Activated naive CD4-positive, alpha-beta T cell treated with anti-CD3 and anti-CD28 coated beads for 36 hours (primary cell): ENCODE measurements around the gene GRK5. TPM values are rescaled to one million over a fixed set of nuclear protein-coding genes. Genes with fewer than 3 reads are reported as not detected.

Source experiments
- CTCF ChIA-PET: fragments of 350-600 bp; sonication (Branson Sonifier 250); formaldehyde crosslinking; loops from one replicate; lab custom pipeline; 2021; ENCODE audit warnings: antibody characterized with exemption; lab: Charles Lee
- DNase-seq: peaks from one replicate; pipeline ENCODE4 v3.0.0-alpha.2; 2020
- H3K27ac Mint-ChIP-seq: one replicate; pipeline ENCODE4 v1.8.0; 2021; ENCODE audit warnings: mild to moderate bottlenecking, mixed read lengths
- H3K27me3 Mint-ChIP-seq: one replicate; pipeline ENCODE4 v1.8.0; 2021; ENCODE audit warnings: low read depth, mixed read lengths
- H3K36me3 Mint-ChIP-seq: one replicate; pipeline ENCODE4 v1.8.0; 2021; ENCODE audit warnings: low read depth, mixed read lengths
- H3K4me1 Mint-ChIP-seq: one replicate; pipeline ENCODE4 v1.8.0; 2021; ENCODE audit warnings: low read depth, mixed read lengths
- H3K4me3 Mint-ChIP-seq: one replicate; pipeline ENCODE4 v1.8.0; 2021; ENCODE audit warnings: mild to moderate bottlenecking, moderate library complexity, mixed read lengths
- H3K9me3 Mint-ChIP-seq: one replicate; pipeline ENCODE4 v1.8.0; 2021; ENCODE audit warnings: mixed read lengths
- intact Hi-C: fragments of 100-400 bp; cut with micrococcal nuclease; formaldehyde crosslinking; loops from one replicate; pipeline ENCODE4 v1.15.1; 2023
- total RNA-seq, 2 experiments: library from RNA; stranded (reverse); gene quantifications; one replicate each; pipeline ENCODE4 v1.2.3, GENCODE V29; 2021

Gene GRK5
- total RNA-seq, 2 experiments from 2014 or later: 27.1 to 29.7 TPM

- H3K9me3 Mint-ChIP-seq: peaks cover 10% of the 10 kb centered on the region
- CTCF ChIA-PET: interaction anchor here (0.6 to 1.4 kb wide), 2 partner anchors 21 to 105 kb away, joined by 4 read pairs; no protein-coding TSS in a partner anchor
- no peak overlapping the region for H3K4me3 Mint-ChIP-seq
- no peaks in the 10 kb centered on the region for H3K27me3 Mint-ChIP-seq
- no peak overlapping the region for H3K27ac Mint-ChIP-seq
- intact Hi-C loops: no loop called here
- peaks cover 2% of the 10 kb centered on the region for H3K4me1 Mint-ChIP-seq
- H3K36me3 Mint-ChIP-seq: peaks cover 2% of the 10 kb centered on the region
- DNase-seq: no peak
Observed at GRCh38 chr10:119466076-119466475, 258.7 kb downstream of the GRK5 start.

GRCh38 chr10:119466655-119467054 is 259.3 kb downstream of the GRK5 start:
- H3K9me3 Mint-ChIP-seq: peaks cover 10% of the 10 kb centered on the region
- peaks cover 2% of the 10 kb centered on the region for H3K36me3 Mint-ChIP-seq
- CTCF ChIA-PET: interaction anchor here (0.5 to 1.4 kb wide), 4 partner anchors 13 to 276 kb away, joined by 3 to 4 read pairs (median 4); no protein-coding TSS in a partner anchor
- H3K27me3 Mint-ChIP-seq: no peaks in the 10 kb centered on the region
- H3K4me3 Mint-ChIP-seq: no peak overlapping the region
- H3K4me1 Mint-ChIP-seq: peaks cover 4% of the 10 kb centered on the region
- no peak overlapping the region for H3K27ac Mint-ChIP-seq
- peak; percentile 53 for DNase-seq
- intact Hi-C loops: no loop called here

DNA sequence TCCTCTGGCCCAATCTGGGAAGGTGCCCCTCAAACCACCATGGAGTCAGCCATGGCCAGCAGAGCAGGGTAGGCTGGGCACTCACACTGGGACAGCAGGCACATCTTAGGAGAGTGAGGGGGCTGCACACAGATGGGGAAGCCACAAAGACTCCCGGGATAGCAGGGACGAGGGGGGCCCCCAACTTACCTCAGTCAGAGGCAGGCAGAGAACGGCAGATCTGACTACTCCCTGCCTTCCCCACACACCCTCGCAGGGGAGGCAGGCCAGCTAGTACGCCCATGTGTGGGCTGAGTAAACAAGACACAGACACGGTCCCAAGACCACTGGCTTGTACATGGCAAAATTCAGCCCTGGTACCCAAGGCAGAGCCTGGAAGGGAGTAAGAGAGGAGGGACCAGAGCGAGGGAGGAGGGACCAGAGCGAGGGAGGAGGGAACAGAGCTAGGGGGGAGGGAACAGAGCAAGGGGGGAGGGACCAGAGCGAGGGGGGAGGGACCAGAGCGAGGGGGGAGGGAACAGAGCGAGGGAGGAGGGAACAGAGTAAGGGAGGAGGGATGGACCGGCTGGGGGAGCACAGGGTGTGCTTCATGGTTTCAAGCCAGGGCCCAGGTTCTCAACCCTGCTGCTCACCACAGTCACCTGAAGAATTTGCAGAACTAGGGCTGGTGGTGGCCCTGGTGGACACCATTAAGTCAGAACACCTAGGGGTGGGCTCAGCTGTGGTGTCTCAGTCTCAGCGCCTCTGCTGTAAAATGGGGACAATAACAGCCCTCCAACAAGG is 261.4 kb downstream of the GRK5 start:
- Mint-ChIP-seq H3K9me3 (no peaks in the 10 kb centered on the region), H3K36me3 (no peaks in the 10 kb centered on the region), H3K4me1 (peaks cover 4% of the 10 kb centered on the region), H3K27ac (no peak overlapping the region), H3K27me3 (no peaks in the 10 kb centered on the region), H3K4me3 (no peak overlapping the region)
- no peak for DNase-seq
- CTCF ChIA-PET: no interaction called here
- intact Hi-C loops: no loop called here

DNA sequence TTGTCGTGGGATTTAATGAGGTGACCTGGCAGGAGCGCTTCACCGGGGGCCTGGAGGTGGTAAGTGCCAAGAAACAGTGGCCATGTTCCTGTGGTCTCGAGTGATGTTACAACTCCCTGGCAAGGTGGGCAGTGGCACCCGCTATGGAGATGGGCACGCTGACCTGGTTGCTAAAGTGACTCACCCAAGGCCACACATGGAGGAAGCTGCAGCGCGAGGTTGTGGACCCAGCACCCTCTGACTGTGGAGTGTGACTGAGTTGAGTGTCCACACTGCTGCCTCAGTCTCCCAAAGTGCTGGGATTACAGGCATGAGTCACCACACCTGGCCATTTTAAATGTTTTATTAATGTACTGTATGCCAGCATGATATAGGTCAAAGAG is 261.9 kb downstream of the GRK5 start:
- Mint-ChIP-seq H3K36me3 (no peaks in the 10 kb centered on the region), H3K4me3 (no peak overlapping the region), H3K9me3 (peaks cover 2% of the 10 kb centered on the region), H3K27me3 (no peaks in the 10 kb centered on the region), H3K27ac (no peak overlapping the region), H3K4me1 (peaks cover 4% of the 10 kb centered on the region)
- CTCF ChIA-PET: no interaction called here
- intact Hi-C loops: no loop called here
- no peak for DNase-seq

DNA sequence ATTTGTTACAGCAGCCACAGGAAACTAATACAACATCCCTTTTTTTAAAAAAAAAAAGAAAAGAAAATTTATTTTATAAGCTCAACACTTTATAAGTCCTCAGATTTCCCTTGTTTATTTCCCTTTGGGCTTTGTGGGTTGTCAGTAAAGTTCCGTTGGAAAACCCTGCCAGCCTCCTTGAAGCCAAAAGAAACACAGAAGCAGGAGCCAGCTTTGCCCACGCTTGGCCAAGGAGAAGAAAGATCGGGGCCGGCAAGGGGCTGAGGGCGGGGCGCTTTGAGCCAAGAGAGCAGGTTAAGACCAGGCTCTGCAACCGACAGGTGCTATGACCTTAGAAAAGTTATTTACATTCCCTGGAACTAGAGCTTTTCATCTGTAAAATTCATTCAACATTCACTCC is 262.5 kb downstream of the GRK5 start:
- H3K27me3 Mint-ChIP-seq: no peaks in the 10 kb centered on the region
- CTCF ChIA-PET: interaction anchor here (0.7 to 0.9 kb wide), 3 partner anchors 9 to 73 kb away, joined by 3 to 4 read pairs (median 3); partner anchors contain the start of gene RGS10
- peaks cover 4% of the 10 kb centered on the region for H3K4me1 Mint-ChIP-seq
- H3K4me3 Mint-ChIP-seq: no peak overlapping the region
- intact Hi-C loops: no loop called here
- no peak overlapping the region for H3K27ac Mint-ChIP-seq
- no peaks in the 10 kb centered on the region for H3K36me3 Mint-ChIP-seq
- DNase-seq: no peak
- H3K9me3 Mint-ChIP-seq: peaks cover 2% of the 10 kb centered on the region

- DNase-seq: no peak
- H3K27me3 Mint-ChIP-seq: no peaks in the 10 kb centered on the region
- intact Hi-C loops: no loop called here
- no peak overlapping the region for H3K27ac Mint-ChIP-seq
- peaks cover 4% of the 10 kb centered on the region for H3K4me1 Mint-ChIP-seq
- CTCF ChIA-PET: no interaction called here
- peaks cover 2% of the 10 kb centered on the region for H3K9me3 Mint-ChIP-seq
- H3K4me3 Mint-ChIP-seq: no peak overlapping the region
- H3K36me3 Mint-ChIP-seq: no peaks in the 10 kb centered on the region
Observed at GRCh38 chr10:119470920-119471702, 263.7 kb downstream of the GRK5 start.

DNA sequence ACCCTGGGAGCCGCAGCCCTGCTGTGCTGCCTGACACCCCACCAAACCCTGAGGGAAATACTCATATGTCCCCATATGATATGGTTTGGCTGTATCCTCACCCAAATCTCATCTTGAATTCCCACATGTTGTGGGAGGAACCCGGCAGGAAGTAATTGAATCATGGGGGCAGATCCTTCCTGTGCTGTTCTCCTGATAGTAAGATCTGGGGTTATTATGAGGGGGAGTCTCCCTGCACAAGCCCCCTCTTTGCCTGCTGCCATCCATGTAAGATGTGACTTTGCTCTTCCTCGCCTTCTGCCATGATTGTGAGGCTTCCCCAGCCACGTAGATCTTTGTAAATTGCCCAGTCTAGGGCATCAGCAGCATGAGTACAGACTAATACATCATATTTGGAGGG is 266.4 kb downstream of the GRK5 start:
- Mint-ChIP-seq H3K4me1 (peaks cover 22% of the 10 kb centered on the region), H3K27ac (no peak overlapping the region), H3K27me3 (no peaks in the 10 kb centered on the region), H3K36me3 (no peaks in the 10 kb centered on the region), H3K9me3 (peaks cover 2% of the 10 kb centered on the region), H3K4me3 (no peak overlapping the region)
- CTCF ChIA-PET: no interaction called here
- DNase-seq: no peak
- intact Hi-C loops: no loop called here

GRCh38 chr10:119474606-119475005 is 267.2 kb downstream of the GRK5 start:
- no peaks in the 10 kb centered on the region for H3K36me3 Mint-ChIP-seq
- no peak for DNase-seq
- H3K27ac Mint-ChIP-seq: no peak overlapping the region
- H3K9me3 Mint-ChIP-seq: peaks cover 2% of the 10 kb centered on the region
- intact Hi-C loops: no loop called here
- H3K4me1 Mint-ChIP-seq: peaks cover 30% of the 10 kb centered on the region
- CTCF ChIA-PET: no interaction called here
- no peak overlapping the region for H3K4me3 Mint-ChIP-seq
- H3K27me3 Mint-ChIP-seq: no peaks in the 10 kb centered on the region

DNA sequence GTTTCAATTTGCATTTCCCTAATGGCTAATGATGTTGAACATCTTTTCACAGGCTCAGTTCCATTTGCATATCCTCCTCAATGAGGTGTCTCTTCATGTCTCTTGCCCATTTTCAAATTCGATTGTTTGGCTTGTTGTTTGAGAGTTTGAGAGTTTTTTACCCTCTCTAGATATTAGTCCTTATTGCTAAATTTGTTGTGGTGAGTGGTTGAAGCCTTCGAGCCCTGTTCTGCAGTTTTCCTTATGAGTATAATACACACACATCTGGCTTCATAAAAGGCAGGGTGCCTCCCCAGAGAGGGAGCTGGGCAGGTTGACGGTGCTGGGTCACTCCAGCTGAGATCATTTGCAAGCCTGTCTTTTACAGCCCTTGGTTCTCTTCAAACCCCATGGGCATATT is 270.1 kb downstream of the GRK5 start:
- Mint-ChIP-seq H3K4me1 (peaks cover 29% of the 10 kb centered on the region), H3K9me3 (peaks cover 2% of the 10 kb centered on the region), H3K27me3 (no peaks in the 10 kb centered on the region), H3K27ac (no peak overlapping the region), H3K36me3 (no peaks in the 10 kb centered on the region), H3K4me3 (peak overlapping the region; percentile 10)
- CTCF ChIA-PET: interaction anchor here (1.5 to 6.3 kb wide), 3 partner anchors 12 to 40 kb away, joined by 3 to 39 read pairs (median 13); no protein-coding TSS in a partner anchor
- no peak for DNase-seq
- intact Hi-C loops: no loop called here

- CTCF ChIA-PET: interaction anchor here (1.0 to 6.3 kb wide), 6 partner anchors 8 to 39 kb away, joined by 3 to 39 read pairs (median 3); no protein-coding TSS in a partner anchor
- H3K4me3 Mint-ChIP-seq: peak overlapping the region; percentile 37
- peaks cover 29% of the 10 kb centered on the region for H3K4me1 Mint-ChIP-seq
- peak overlapping the region; percentile 14 for H3K27ac Mint-ChIP-seq
- no peaks in the 10 kb centered on the region for H3K27me3 Mint-ChIP-seq
- intact Hi-C loops: loop anchor here (1.0 kb wide), 5 partner anchors 11 to 65 kb away; no protein-coding TSS in a partner anchor
- H3K9me3 Mint-ChIP-seq: peaks cover 2% of the 10 kb centered on the region
- no peaks in the 10 kb centered on the region for H3K36me3 Mint-ChIP-seq
- DNase-seq: peak; percentile 76
Observed at GRCh38 chr10:119478111-119478802, 270.9 kb downstream of the GRK5 start.

DNA sequence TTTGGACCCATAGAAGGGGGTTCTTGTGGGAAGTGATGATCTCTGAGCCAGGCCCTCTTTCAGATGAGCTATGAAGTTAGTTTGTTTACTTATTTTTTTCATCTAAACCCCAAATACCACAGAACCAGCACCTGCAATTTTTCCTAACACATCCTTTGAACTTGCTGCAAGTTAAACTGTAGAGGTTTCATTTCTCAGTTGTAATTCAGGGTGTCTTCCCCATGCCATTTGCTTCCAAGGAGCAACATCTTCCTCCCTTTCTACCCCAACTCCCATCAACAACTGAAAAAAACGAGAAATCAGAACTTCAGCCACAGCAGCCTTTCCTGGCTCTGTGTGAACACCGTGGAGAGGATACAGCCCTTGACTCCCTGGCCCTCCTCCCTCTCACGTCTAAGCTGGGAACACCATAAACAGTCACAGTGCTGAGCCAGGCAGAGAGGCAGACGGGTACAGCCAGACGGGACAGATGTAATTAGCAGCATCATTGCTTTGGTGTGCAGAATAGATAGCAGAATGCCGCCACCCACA is 271.5 kb downstream of the GRK5 start:
- intact Hi-C loops: loop anchor here (1.0 kb wide), 5 partner anchors 10 to 64 kb away; no protein-coding TSS in a partner anchor

More for the DNA sequence above, 271.5 kb downstream of the GRK5 start:
- H3K27ac Mint-ChIP-seq: peak overlapping the region; percentile 14
- no peak for DNase-seq
- CTCF ChIA-PET: interaction anchor here (0.6 to 6.3 kb wide), 6 partner anchors 9 to 55 kb away, joined by 3 to 39 read pairs (median 3); no protein-coding TSS in a partner anchor
- H3K4me1 Mint-ChIP-seq: peaks cover 29% of the 10 kb centered on the region
- H3K9me3 Mint-ChIP-seq: peaks cover 2% of the 10 kb centered on the region
- H3K36me3 Mint-ChIP-seq: no peaks in the 10 kb centered on the region
- peak overlapping the region; percentile 37 for H3K4me3 Mint-ChIP-seq
- no peaks in the 10 kb centered on the region for H3K27me3 Mint-ChIP-seq
